Epithelial cell of proximal tubule (primary cell): Measurements from ENCODE around the gene GREB1L. TPM values are rescaled to one million over a fixed set of nuclear protein-coding genes. Genes with fewer than 3 reads are reported as not detected.

Experiments used
- DNase-seq: peaks from one replicate; pipeline ENCODE4 v3.0.0-alpha.2; 2011; ENCODE audit warnings: low read depth
- H3K4me3 ChIP-seq: 2 replicates; pipeline ENCODE4 v1.5.1; 2011; ENCODE audit warnings: low read depth, mild to moderate bottlenecking, low read length
- CTCF ChIP-seq: conservative IDR thresholded peaks from 2 replicates; pipeline ENCODE4 v1.5.1; 2012; ENCODE audit warnings: low read depth, mild to moderate bottlenecking, low read length
- total RNA-seq: library from RNA; depleted of rRNA; stranded (reverse); fragments of >200 nt; gene quantifications from 2 replicates; pipeline ENCODE4 v1.2.3, GENCODE V29; 2015

The GREB1L gene
- total RNA-seq, 1 donor from 2014 or later = 6.2 TPM

GRCh38 chr18:21241301-21242048 is 557 bp upstream of the GREB1L start:
- DNase-seq = no peak
- peak overlapping the region; percentile 47 for H3K4me3 ChIP-seq
- TF ChIP-seq CTCF = no peak

DNA sequence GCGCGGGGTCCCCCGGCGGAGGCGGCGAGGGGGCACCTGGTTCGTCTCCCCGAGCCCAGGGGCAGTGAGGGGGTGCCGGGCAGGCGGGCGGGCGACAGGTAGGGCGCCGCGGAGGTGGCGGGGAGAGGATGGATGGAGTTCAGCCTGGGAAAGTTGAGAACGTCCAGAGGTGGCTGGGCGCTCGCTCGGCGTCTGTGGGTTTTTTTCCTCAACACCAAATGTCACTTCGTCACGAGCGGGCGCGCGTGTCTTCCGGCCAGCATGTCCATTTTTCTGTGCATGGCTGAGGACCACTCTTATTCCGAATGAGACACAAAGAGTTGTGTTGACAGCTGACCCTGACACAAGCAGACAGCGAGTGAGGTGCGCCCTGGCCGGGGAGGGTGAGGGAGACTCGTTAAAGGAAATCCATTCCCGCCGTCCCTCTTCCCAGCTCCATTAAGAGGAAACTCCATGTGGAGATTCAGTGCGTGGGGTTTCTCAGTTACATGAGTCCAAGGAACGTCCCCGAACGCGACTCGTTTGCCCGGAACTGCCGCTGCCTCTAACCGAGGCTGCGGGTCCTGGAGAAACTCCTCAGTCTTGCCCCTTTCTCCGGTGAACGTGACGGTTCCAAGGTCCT is 859 bp downstream of the GREB1L start:
- peak overlapping the region; percentile 69 for H3K4me3 ChIP-seq
- DNase-seq = no peak
- TF ChIP-seq CTCF = no peak

GRCh38 chr18:21254576-21254975 is 12.5 kb downstream of the GREB1L start:
- DNase-seq = no peak
- no peak for TF ChIP-seq CTCF
- H3K4me3 ChIP-seq = no peak overlapping the region

DNA sequence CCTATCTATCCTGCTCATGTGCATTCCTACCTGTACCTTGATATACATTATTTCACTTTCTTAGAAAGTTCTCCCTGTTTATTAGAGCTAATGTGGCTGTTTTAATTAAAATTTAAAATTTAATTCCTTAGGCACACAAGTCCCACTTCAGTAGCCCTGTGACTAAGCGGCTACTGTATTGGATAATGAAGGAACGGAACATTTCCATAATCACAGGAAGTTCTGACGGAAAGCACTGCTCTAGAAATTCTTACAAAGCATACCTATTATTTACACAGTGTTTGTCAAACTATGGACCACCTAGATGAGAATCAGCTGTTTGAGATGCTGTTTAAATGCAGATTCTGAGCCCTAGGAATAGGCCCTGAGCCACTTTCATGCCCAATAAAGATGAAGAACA is 13.2 kb downstream of the GREB1L start:
- no peak for TF ChIP-seq CTCF
- no peak for DNase-seq
- no peak overlapping the region for H3K4me3 ChIP-seq

DNA sequence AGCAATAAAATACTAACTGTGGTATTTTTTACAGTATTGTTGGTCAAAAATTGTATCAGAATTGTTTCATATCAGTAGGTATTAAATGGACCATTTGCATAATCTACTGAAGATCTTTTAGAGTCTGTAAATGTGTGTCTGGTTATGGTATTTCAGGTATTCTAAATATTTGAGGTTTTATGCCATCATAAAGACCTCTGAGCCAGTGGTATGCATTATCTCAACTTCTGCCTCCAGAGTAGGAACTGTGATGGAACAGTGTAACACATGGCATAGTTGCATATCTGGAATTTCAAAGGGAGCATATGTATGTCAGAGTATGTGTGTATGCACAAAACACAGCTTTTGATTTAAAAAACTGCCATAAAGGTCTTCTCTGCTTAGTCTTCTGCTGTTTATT is 15.4 kb downstream of the GREB1L start:
- DNase-seq = no peak
- TF ChIP-seq CTCF = no peak
- H3K4me3 ChIP-seq = no peak overlapping the region

DNA sequence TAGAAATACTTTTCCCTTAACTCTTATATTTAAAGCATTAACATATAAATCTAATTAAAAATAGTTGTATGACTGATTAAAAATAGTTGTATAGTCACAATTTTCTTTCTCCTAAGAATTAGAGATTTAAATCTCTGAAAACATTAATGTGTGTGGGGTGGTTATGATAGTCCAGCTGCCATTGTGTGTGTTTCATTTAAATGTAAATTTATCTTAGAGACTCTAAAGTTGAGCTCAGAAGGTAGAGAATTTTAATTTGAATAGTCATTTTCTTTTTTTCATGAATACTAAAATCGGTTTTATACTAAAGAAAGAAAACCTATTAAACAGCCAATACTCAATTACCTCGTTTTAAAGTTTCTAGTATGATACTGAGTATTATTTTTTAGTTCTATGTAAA is 18.6 kb downstream of the GREB1L start:
- TF ChIP-seq CTCF = no peak
- DNase-seq = no peak
- H3K4me3 ChIP-seq = no peak overlapping the region

DNA sequence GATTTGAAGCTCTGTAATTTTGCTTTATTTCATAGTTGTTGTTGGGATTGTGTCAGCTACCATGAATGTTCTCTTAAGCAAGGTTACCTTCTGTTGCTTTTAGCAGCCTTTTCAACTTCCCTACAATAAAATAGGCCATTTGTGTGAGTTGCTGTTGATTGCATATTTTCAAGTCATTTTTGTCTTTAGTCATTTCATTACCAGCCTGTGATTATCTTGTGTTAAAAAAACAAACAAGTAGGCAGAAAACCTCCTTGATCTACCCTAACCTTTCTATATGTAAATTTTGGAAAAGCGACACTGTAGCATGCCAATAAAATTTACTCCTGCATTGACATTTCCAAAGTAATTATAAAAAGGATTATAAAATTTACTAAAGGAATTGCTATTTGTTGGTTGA is 19.3 kb downstream of the GREB1L start:
- no peak for TF ChIP-seq CTCF
- no peak for DNase-seq
- H3K4me3 ChIP-seq = no peak overlapping the region
